NCI-H526 (cell line): Measurements from ENCODE around the gene KRT36.

Source experiments
- DNase-seq, 2 experiments: peaks; one replicate each; lab custom pipeline; 2025; lab: John Stamatoyannopoulos, UW

KRT36 gene

GRCh38 chr17:41500131-41500911 lies 10.6 kb upstream of the KRT36 start:
- no peak for DNase-seq

DNA sequence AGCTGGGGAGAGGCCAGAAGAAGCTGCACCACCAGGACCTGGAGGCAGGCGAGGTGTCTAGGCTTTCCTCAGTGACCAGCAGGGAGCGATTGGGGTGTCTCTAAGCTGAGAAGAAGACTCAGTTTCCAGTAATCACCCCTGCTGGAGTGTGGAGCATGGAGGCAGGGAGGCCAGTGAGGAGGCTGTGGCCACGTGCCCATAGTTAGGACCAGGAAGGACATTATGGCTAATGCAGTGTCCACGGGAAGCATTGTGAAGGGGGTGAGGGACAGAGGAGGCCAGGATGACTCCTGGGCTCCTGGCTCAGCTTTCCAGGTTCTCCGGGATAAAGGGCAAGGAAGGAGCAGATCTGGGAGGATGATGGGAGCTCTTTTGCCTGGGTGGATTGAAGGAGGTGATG lies 10.0 kb upstream of the KRT36 start:
- DNase-seq, result no peak

DNA sequence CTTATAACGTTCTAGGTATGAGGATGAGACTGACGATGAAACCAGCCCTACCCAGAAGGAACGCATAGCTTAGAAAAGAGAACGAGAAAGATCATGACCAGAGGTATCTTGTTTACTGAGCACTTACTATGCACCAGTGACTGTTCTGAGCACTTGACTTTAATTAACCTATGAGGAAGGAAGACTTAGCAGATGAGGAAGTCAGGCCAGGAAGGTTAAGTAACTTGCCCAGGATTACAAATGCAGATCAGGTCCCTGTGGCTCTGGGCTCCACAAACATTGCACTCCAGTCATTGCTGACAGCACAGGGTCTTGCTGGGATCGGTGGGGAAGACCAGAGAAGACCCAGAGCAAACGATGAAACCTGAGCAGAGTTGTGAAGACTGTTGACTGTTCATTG lies 8.6 kb upstream of the KRT36 start:
- no peak for DNase-seq

GRCh38 chr17:41496803-41497484 lies 7.2 kb upstream of the KRT36 start:
- peak; percentile 74 to 88 for DNase-seq

- DNase-seq, result no peak
These were observed 4.8 kb upstream of the KRT36 start for GRCh38 chr17:41494524-41494923.

DNA sequence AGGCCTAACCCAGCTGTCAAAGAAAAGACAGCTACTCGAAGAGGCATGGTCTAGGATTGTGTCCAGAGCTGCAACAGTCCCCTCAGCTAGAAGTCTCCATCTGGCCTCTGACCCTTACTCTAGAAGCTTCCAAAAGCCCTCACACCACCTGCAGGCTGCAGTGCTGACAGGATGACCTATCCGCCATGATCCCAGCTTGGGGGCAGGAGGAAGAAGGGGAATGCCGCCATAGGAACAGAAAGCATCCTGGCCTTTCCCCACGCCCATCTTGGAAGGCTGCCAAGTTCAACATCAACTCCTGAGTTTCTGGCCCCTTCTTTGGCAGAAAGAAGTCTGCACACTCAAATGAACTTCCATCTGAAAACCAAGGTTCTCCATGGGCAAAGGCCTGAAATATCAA lies 3.1 kb upstream of the KRT36 start:
- DNase-seq, result peak in 1 of 2 experiments; percentile 20

DNA sequence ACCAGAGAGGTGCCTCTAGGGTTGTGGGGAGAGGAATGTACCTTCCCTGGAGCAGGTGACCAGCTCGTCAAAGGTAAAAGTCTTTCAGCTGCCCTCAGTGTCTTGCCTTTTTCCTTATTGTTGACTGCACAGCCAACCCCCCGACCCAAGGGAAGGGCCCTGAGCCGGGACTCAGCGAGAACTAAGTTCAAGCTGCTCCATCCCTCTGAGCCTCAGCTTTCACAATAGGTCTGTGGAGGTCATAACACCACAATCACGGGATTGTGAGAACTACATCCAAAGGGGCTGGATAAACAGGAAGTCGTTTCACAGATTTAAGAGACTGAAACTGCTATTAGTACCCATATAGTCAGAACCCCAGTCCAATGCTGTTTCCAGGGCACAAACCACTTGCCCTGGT lies 2.6 kb upstream of the KRT36 start:
- DNase-seq, result no peak

DNA sequence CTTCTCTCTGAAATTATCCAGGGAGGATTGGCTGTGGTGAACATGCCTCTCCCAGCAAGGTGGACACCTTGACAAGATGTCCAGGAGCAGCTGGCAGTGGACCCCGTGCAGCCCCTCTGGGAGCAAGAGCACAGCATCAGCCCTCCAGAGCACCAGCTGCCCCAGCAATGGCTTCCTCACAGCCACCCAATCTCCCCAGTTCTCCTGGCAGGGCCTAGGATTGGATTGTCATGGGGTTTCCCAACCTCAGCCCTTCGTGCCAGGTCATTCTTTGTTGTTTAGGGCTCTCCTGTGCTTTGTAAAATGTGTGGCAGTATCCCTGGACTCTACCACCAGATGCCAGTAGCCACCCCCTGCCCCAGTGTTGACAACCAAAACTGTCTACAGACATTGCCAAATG lies 1.8 kb upstream of the KRT36 start:
- no peak for DNase-seq

DNA sequence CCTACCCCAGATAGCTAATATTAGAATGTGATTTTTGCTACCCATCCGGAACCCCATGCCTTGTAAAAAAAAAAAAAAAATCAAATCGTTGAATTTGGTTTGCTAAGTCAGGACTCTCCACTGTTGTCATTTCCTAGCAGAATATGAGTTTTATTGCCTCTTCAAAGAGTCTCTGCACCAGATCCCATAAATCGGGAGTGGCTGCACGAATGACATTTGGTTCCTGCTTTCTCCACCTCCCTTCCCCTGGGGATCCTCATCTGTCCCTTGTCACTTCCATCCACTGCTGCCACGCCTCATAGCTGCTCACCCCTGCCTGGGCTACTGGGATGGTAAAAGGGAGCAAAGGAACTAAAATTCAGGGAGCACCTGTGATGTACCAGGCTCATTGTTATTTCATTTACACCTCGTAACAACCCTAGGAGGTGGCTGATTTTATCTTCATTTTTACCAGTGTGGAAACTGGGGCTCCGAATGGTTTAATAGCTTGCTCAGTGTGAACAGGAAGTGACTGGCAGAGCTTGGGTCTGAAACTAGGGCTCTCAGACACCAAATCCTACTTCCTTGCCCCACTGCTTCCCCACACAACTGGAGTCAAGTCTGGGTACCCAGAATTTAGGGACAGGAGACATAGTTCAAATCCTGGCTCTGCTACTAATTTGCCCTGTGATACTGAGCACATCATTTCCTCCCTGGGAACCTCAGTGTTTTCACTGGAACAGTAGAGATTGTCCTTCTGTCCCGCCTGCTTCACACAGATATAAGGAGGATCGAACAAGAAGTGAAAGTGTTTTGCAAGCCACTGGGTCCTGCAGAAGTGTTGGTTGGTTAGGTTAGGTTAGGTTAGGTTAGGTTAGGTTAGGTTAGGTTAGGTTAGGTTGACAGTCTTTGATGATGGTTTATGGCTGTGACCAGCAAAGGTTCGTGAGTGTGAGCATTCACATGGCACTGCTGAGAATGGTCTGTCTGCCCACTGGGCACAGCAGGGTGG lies 585 bp upstream of the KRT36 start:
- DNase-seq, result no peak

DNA sequence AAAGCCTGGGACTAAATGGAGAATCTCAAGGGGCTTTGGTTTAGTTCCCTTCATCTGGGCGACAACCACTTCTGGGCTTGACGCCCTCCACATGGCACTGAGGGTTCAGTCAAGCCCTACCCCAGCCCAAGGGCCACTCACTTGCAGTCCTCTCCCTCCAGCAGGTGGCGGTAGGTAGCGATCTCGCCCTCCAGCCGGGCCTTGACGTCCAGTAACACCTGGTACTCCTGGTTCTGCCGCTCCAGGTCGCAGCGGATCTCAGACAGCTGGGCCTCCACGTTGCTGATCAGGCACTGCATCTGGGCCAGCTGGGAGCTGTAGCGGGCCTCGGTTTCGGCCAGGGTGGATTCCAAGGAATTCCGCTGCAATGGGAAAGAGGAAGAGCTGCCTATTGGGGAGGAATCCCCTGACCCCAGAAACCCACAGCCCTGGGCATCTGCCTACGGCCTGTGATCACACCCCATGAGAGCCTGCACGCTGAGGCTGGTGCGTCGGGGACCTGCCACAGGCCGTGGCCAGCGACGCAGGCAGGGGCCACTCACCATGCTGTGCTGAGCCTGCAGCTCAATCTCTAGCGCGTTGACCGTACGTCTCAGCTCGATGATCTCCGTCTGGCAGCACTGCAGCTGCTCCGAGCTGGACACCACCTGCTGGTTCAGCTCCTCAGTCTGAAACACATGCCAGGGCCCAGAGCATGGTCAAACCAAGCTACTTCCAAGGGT lies 2.7 kb downstream of the KRT36 start:
- peak in 1 of 2 experiments; percentile 15 for DNase-seq

DNA sequence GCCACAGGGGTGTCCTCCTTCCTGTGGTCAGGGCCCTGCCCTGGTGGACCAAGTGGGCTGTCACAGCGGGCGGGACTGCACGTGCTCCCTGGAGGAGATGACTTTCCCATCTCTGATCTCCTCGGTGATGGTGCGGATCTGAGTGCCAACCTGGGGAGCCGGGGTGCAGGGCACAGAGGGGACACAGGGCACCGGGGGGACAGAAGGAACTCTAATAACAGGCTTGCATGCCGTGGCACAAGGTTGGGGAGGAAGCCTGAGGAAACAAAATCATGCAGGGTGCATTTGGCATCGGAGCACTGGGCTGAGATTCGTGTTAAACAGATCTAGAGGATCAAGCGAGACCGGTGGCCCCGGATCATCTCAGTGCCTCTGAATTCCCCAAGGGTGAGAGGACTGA lies 3.4 kb downstream of the KRT36 start:
- no peak for DNase-seq

DNA sequence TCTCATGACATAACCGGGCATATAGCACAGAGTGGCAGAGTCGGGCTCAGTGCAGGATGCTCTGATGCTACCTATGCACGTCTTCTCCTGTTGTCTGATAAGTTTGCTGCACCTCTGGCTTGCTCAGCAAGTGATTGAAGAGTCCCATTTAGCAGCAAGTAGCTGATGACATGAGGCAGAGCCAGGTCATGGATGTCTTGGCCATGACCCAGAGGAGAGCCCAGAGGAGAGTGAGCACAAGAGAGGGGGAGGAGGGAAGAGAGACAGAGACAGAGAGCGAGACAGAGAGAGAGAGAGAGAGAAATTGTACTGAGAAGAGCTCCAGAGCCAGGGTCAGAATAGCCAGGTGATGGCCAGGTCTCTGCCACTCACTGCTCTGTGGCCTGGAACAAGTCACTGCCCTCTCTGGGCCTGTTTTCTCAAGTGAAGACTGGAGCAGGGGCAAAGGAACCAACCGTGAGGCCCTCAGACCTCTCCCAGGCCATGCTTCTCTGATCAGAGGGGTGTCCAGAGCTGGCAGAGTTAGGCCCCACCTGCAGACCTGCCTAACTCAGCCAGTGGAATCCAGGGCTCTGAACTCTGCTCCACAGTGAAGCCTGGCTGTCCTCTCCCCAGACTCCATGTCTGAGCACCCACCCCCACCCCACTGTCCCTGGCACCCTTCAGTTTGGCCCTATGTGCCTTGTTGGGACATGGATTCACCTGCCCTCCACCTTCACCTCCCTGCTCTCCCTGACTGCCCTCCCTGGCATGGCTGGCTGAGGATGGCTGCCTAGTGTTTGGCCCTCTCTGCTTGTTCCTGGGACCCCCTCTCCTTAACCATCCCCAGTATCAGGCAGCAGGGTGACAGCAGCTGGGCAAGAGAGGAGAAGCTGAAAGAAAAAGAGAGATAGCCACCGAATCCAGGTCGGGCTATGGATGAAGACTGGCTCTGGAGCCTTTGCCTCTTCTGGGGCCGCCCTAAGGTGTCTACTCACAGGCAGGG lies 4.5 kb downstream of the KRT36 start:
- no peak for DNase-seq

GRCh38 chr17:41483991-41484826 lies 5.5 kb downstream of the KRT36 start:
- no peak for DNase-seq

DNA sequence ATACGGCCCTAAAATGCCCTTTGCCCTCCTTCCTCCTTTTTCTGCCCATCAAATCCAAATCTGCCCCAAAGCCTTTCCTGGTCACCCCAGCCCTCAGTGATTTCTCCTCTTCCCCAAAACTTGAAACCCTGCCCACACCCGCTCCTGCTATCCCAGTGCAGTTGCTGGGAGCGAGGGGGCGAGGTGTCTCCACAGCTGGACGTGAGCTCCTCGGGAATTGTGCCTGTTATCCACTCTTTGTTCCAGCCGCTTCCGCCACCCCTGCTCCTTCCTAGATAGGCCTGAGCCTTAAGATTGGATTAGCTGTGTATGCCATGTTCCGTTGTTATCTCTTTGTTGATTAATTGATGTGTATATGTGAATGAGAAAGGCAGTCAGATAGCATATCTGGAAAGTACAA lies 6.2 kb downstream of the KRT36 start:
- DNase-seq, result no peak

GRCh38 chr17:41481036-41481435 lies 8.7 kb downstream of the KRT36 start, which contains the start of gene KRT35:
Gene KRT35 (minus strand): TSS chr17:41481151. CDS start chr17:41481097, 54 bp downstream.
- no peak for DNase-seq

DNA sequence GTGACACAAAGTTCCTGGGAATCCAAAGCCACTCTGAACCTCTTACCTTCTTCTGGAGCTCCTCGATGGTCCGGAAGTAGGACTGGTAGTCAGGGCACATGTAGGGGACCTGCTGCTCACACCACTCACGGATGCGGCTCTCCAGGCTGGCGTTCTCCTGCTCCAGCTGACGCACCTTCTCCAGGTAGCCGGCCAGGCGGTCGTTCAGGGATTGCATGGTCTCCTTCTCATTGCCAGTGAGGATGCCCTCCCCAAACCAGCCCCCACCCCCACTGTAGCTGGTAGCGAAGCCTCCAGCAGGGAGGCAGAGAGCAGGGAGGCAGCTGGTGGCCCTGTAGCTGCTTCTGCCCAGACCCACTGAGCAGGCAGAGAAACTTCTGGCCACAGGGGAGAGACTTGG lies 9.1 kb downstream of the KRT36 start:
- DNase-seq, result no peak

DNA sequence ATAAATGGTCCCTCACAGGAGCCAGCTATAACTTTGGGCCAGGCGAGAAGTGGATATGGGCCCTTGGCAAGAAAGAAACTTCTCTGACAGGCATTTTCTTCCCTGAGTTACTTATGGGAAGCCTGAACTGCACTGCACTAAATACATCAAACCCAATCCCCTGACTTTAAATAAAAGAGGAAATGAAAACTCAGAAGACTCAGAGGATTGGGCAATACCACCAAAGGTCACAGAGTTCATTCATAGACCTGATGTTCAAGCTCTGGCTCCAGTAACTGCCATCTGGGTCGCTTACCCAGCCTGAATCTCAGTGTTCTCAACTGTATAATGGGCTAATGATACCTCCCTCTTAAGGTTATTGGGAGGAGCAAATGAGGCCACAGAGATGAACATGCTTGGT lies 9.6 kb downstream of the KRT36 start:
- no peak for DNase-seq

GRCh38 chr17:41478237-41478636 lies 11.5 kb downstream of the KRT36 start:
- DNase-seq, result no peak
